GM18951 (cell line): Measurements from ENCODE around the gene AP1G1.

ENCODE experiments used
- POLR2A ChIP-seq: IDR thresholded peaks from 4 replicates; pipeline ENCODE4 v1.6.1; 2011; ENCODE audit warnings: mild to moderate bottlenecking; ENCODE audit not compliant: insufficient read length, insufficient read depth; ENCODE audit errors: extremely low read depth
- in situ Hi-C: fragments of 300-500 bp; cut with MboI; formaldehyde crosslinking; loops from one replicate; pipeline ENCODE4 v1.12.0; 2022; ENCODE audit warnings: low sequenced_read_pairs, mixed read lengths, inconsistent platforms; ENCODE audit not compliant: unreplicated experiment

Gene AP1G1

DNA sequence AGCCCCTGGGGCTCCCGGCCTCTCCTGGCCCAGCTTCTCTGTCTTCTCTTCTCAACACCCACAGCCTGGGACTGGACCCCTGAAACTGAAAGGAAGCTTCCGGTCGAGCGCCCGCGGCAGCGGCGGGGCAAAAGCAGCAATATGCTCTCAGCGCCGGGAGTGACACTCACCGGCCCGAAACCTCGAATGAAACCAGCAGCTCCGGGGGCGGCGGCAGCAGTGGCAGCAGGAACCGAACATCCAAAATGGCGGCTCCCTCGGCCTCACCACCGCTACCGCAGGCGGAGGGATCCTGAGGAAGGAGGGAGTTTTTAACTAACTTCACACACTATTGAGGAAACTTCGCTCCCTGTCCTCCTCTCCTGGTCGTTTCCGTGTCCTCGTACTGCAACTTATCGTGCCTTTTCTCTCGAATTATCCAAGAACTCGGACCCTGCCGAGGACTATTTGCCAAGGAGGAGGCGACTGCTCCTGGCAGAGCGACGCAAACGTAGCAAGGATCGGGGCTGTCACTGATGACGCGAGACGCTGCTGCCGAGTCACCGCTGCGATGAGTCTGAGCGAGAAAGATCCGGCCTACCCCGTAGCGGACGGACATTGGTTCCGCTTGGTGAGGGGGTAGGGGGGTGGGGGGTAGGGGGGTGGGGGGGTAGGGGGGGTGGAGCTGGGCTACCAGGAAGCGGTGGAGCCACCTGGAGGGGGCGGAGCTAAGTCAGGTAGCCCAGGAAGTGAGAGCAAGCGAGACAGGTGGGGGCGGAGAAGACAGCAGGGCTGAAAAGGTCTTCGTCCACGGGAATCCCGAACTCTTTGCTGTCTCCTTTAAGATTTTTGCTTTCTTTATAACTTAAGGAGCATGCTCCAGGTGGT, at the start of gene AP1G1:
Gene AP1G1 (minus strand): TSS at position 242 of the 867 bp plus-strand sequence. CDS start 19,355 bp downstream, outside the sequence.
- peak; percentile 87 for TF ChIP-seq POLR2A
- in situ Hi-C loops, result loop anchor here (5.0 kb wide), 1 partner anchor 33 kb away; no protein-coding TSS in a partner anchor

- TF ChIP-seq POLR2A, result no peak
- in situ Hi-C loops, result no loop called here
Observed at GRCh38 chr16:71855937-71856662, 47.5 kb upstream of the AP1G1 start.

- in situ Hi-C loops, result no loop called here
- no peak for TF ChIP-seq POLR2A
Observed at GRCh38 chr16:71854369-71854948, 45.8 kb upstream of the AP1G1 start.

- TF ChIP-seq POLR2A, result no peak
- in situ Hi-C loops, result no loop called here
Observed at GRCh38 chr16:71853413-71853812, 44.8 kb upstream of the AP1G1 start.

- in situ Hi-C loops, result no loop called here
- no peak for TF ChIP-seq POLR2A
Observed at GRCh38 chr16:71852561-71852960, 43.9 kb upstream of the AP1G1 start.

GRCh38 chr16:71852158-71852557, 43.5 kb upstream of the AP1G1 start:
- TF ChIP-seq POLR2A, result no peak
- in situ Hi-C loops, result no loop called here

DNA sequence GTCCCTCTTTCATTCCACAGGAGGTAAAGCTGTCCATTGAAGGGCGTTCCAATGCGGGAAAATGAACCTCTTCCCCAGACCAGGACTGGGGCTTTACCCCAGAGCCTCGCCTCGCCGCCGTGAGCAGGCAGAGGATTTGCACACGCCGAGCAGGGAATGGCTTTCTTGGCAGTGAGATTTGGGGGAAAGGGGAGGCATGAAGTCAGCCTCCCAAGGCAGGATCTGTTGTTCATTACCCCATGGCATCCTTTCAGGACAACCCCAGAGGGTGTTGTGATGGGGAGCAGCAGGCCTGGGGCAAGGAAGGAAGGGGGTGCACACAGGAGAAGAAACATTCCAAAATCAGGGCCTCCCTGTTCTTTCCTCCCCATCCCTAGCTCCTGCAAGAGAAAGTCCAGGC, 43.1 kb upstream of the AP1G1 start:
- TF ChIP-seq POLR2A, result no peak

DNA sequence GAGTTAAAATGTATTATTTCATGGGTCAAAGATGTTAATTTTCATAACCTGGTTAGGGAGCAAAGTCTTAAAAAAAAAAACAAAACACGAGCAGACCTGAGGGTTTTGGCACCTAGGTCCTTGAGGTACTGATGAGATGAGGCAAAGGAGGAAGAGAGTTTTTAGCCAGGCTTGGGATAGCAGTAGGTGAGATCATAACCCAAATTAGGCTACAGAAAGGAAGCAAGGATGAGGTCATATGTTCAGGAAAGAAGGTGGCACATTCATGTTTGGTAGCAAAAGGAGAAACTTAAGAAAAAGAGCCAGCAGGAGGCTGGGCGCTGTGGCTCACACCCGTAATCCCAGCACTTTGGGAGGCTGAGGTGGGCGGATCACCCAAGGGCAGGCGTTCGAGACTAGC, 40.0 kb upstream of the AP1G1 start:
- in situ Hi-C loops, result no loop called here

More for the DNA sequence above, 43.1 kb upstream of the AP1G1 start:
- in situ Hi-C loops, result no loop called here

DNA sequence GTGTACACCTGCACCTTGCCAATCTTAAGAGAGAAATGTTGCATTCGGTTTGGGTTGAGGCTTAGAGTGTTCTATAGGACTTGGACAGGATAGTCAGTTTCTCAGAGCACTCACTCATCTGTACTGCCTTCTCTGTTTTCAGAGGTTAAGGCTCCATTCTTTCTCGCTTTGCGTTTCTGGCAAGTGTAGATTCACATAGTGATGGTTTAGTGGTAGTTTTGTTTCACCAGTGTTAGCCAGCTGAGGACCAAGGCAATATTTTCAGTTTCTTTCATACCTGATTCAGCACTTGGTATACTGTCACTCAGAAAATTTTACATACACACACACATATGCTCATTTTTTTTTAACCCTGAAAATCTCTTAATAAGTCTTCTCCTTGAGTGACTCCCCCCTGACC, 38.5 kb upstream of the AP1G1 start:
- no peak for TF ChIP-seq POLR2A

More for the DNA sequence above, 40.0 kb upstream of the AP1G1 start:
- no peak for TF ChIP-seq POLR2A

GRCh38 chr16:71846431-71846830, 37.8 kb upstream of the AP1G1 start:
- in situ Hi-C loops, result no loop called here
- TF ChIP-seq POLR2A, result no peak

More for the DNA sequence above, 38.5 kb upstream of the AP1G1 start:
- in situ Hi-C loops, result no loop called here

- peak; percentile 80 for TF ChIP-seq POLR2A
- in situ Hi-C loops, result no loop called here
Observed at GRCh38 chr16:71845639-71846430, 37.2 kb upstream of the AP1G1 start, which contains the start of gene ATXN1L. Gene ATXN1L, plus strand, starts transcription at chr16:71845976. Its CDS starts 3,765 bp downstream, at chr16:71849741.

GRCh38 chr16:71843572-71843971, 34.9 kb upstream of the AP1G1 start:
- TF ChIP-seq POLR2A, result no peak
- in situ Hi-C loops, result loop anchor here (5.0 kb wide), 1 partner anchor 36 kb away; the partner anchor contains the start of gene AP1G1
